GM23338 (cell line): ENCODE measurements around the gene NINL. TPM values are rescaled to one million over a fixed set of nuclear protein-coding genes. Genes with fewer than 3 reads are reported as not detected.

Source experiments
- ATAC-seq: fragments of 200-7000 bp; cut with Tn5 transposase; 3 replicates; pipeline ENCODE4 v1.9.1; 2020
- DNase-seq: peaks from one replicate; pipeline ENCODE4 v3.0.0-alpha.2; 2015; ENCODE audit warnings: low spot score
- H2AFZ ChIP-seq: fragments of 200-600 bp; sonication (generic); 2 replicates; pipeline ENCODE4 v1.8.0; 2016; ENCODE audit warnings: antibody characterized with exemption, mild to moderate bottlenecking, moderate library complexity
- H3F3A ChIP-seq: fragments of 200-600 bp; sonication (generic); replicated peaks from 2 replicates; pipeline ENCODE4 v1.8.0; 2017; ENCODE audit warnings: antibody characterized with exemption, mixed run types, low read depth
- H3K27ac ChIP-seq: fragments of 200-600 bp; sonication (generic); 2 replicates; pipeline ENCODE4 v1.6.1; 2016; ENCODE audit warnings: low read depth
- H3K27me3 ChIP-seq: fragments of 200-600 bp; sonication (generic); 2 replicates; pipeline ENCODE4 v1.8.0; 2016; ENCODE audit warnings: mild to moderate bottlenecking, mixed run types, moderate library complexity; ENCODE audit not compliant: insufficient read depth
- H3K36me3 ChIP-seq: fragments of 200-600 bp; sonication (generic); 2 replicates; pipeline ENCODE4 v1.8.0; 2016; ENCODE audit warnings: mild to moderate bottlenecking; ENCODE audit not compliant: insufficient read depth
- H3K4me1 ChIP-seq: fragments of 200-600 bp; sonication (generic); 2 replicates; pipeline ENCODE4 v1.8.0; 2016; ENCODE audit warnings: mild to moderate bottlenecking, moderate library complexity; ENCODE audit not compliant: insufficient read depth
- H3K4me2 ChIP-seq: fragments of 200-600 bp; sonication (generic); 2 replicates; pipeline ENCODE4 v1.7.1; 2017; ENCODE audit warnings: mixed run types
- H3K4me3 ChIP-seq: fragments of 200-600 bp; sonication (generic); 2 replicates; pipeline ENCODE4 v1.6.1; 2016; ENCODE audit warnings: mixed run types
- H3K79me2 ChIP-seq: fragments of 200-600 bp; sonication (generic); replicated peaks from 2 replicates; pipeline ENCODE4 v1.8.0; 2017; ENCODE audit warnings: mild to moderate bottlenecking; ENCODE audit not compliant: insufficient read depth
- H3K9me2 ChIP-seq: fragments of 200-600 bp; sonication (generic); 2 replicates; pipeline ENCODE4 v1.8.0; 2017; ENCODE audit not compliant: insufficient read depth
- H4K20me1 ChIP-seq: fragments of 200-600 bp; sonication (generic); replicated peaks from 2 replicates; pipeline ENCODE4 v1.8.0; 2017; ENCODE audit warnings: mild to moderate bottlenecking; ENCODE audit not compliant: insufficient read depth
- H3K27ac Mint-ChIP-seq: 2 replicates; pipeline ENCODE4 v1.8.0; 2020; ENCODE audit warnings: inconsistent platforms, mild to moderate bottlenecking, moderate library complexity, mixed read lengths
- H3K27me3 Mint-ChIP-seq: 3 replicates; pipeline ENCODE4 v1.8.0; 2022; ENCODE audit warnings: low read depth, mild to moderate bottlenecking, moderate library complexity, mixed read lengths, inconsistent platforms; ENCODE audit not compliant: insufficient read depth, poor library complexity
- H3K36me3 Mint-ChIP-seq: 3 replicates; pipeline ENCODE4 v1.8.0; 2021; ENCODE audit warnings: low read depth, mild to moderate bottlenecking, inconsistent platforms, moderate library complexity, mixed read lengths
- H3K4me1 Mint-ChIP-seq: 3 replicates; pipeline ENCODE4 v1.8.0; 2020; ENCODE audit warnings: mild to moderate bottlenecking, inconsistent platforms, mixed read lengths
- H3K4me3 Mint-ChIP-seq: 3 replicates; pipeline ENCODE4 v1.8.0; 2021; ENCODE audit warnings: moderate library complexity, mild to moderate bottlenecking, inconsistent platforms, mixed read lengths
- H3K9me3 Mint-ChIP-seq: 3 replicates; pipeline ENCODE4 v1.8.0; 2020; ENCODE audit warnings: moderate library complexity, mild to moderate bottlenecking, inconsistent platforms, mixed read lengths
- CTCF ChIP-seq, 2 experiments: fragments of 200-600 bp in 1 of 2; sonication (generic) in 1 of 2; conservative IDR thresholded peaks; 2 replicates each; pipeline versions ENCODE4 v1.5.1 to v1.6.1; 2016 to 2017; ENCODE audit warnings: antibody characterized with exemption in 2 of 2, low read depth in 2 of 2, mild to moderate bottlenecking in 2 of 2, moderate library complexity in 1 of 2
- ETS1 ChIP-seq: IDR thresholded peaks from 2 replicates; pipeline ENCODE4 v1.6.1; 2016; ENCODE audit warnings: antibody characterized with exemption
- EZH2phosphoT487 ChIP-seq: fragments of 200-600 bp; sonication (generic); IDR thresholded peaks from one replicate; pipeline ENCODE4 v1.8.1; 2018; ENCODE audit warnings: antibody characterized with exemption; ENCODE audit not compliant: unreplicated experiment
- JUNB ChIP-seq: IDR thresholded peaks from one replicate; pipeline ENCODE4 v1.6.1; 2016; ENCODE audit warnings: antibody characterized with exemption; ENCODE audit not compliant: unreplicated experiment
- POLR2AphosphoS5 ChIP-seq: IDR thresholded peaks from 2 replicates; pipeline ENCODE4 v1.6.1; 2016; ENCODE audit warnings: antibody characterized with exemption, low read depth
- REST ChIP-seq: IDR thresholded peaks from one replicate; pipeline ENCODE4 v1.6.1; 2018; ENCODE audit warnings: antibody characterized with exemption; ENCODE audit not compliant: unreplicated experiment
- STAT1 ChIP-seq: IDR thresholded peaks from one replicate; pipeline ENCODE4 v1.6.1; 2016; ENCODE audit warnings: antibody characterized with exemption; ENCODE audit not compliant: unreplicated experiment
- ZNF114 ChIP-seq: fragments of 250-450 bp; sonication (Bioruptor Pico); IDR thresholded peaks from 2 replicates; pipeline ENCODE4 v1.5.0; 2020; ENCODE audit warnings: mild to moderate bottlenecking, moderate library complexity
- ZNF462 ChIP-seq: fragments of 250-450 bp; sonication (Bioruptor Pico); IDR thresholded peaks from 2 replicates; pipeline ENCODE4 v1.5.0; 2020; ENCODE audit warnings: mild to moderate bottlenecking, moderate library complexity
- polyA plus RNA-seq: library from polyadenylated mRNA; unstranded; fragments of >200 nt; fragmentation: Nextera tagmentation; extraction: Ambion mirVana; gene quantifications from 2 replicates; pipeline ENCODE4 v1.2.1, GENCODE V29; 2016
- total RNA-seq: library from RNA; depleted of rRNA; stranded (reverse); fragments of >200 nt; shearing (Covaris generic); gene quantifications from 2 replicates; pipeline ENCODE4 v1.2.3, GENCODE V29; 2014

Gene NINL
- total and polyA plus RNA-seq, 2 experiments from 2014 or later, result 18.0 to 31.2 TPM

DNA sequence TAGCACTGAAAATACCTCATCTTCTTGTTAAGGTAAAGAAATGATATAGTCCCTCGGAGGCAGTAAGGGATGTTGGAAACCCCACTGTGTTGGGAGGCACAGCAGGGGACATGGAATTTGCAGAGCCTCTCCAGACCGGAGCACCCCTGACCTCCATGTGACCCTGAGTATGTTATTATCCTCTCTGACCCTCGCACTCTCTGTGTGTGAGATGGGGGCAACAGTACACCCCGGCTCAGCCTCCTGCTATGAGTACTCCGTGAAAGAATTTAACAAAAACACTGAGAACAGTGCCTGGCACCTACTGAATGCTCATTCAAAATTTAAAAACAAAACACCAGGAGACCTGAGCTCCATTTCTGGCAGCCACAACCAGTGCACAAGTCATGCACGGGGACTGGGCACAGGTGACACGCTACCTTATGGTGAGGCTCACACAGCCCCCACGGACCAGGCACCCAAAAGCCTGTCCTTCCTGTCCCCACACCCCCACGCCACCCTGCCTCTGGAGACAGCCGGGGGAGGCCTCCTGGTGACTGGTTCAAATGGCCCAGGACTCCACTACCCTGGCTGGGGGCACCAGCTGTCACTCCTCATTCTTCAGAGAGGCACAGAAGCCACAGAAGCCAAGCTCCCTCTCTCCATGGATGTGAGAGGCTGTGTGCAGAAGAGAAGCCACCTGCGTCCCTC lies 6.1 kb downstream of the NINL start:
- Histone ChIP-seq H4K20me1 (peaks cover 27% of the 10 kb centered on the region), H3K4me3 (no peak overlapping the region), H3K9me2 (no peaks in the 10 kb centered on the region), H3K79me2 (peaks cover 100% of the 10 kb centered on the region), H3K4me2 (no peak overlapping the region), H3K27ac (no peak overlapping the region), H3K27me3 (no peaks in the 10 kb centered on the region), H3K4me1 (peaks cover 9% of the 10 kb centered on the region), H3F3A (no peaks in the 10 kb centered on the region), H3K36me3 (peaks cover 6% of the 10 kb centered on the region), H2AFZ (no peak overlapping the region)
- ATAC-seq (peak; percentile 83), DNase-seq (peak; percentile 42)
- Mint-ChIP-seq H3K9me3 (no peaks in the 10 kb centered on the region; the same call in 2 of the 3 replicates), H3K27me3 (peaks cover 2% of the 10 kb centered on the region), H3K36me3 (peaks cover 62% of the 10 kb centered on the region), H3K4me3 (no peak overlapping the region), H3K4me1 (peaks cover 31% of the 10 kb centered on the region), H3K27ac (no peak overlapping the region)
- TF ChIP-seq EZH2phosphoT487 (no peak), ZNF114 (CRISPR knock-in tag) (no peak), STAT1 (no peak), ZNF462 (CRISPR knock-in tag) (no peak), JUNB (no peak), POLR2AphosphoS5 (no peak), REST (no peak), ETS1 (no peak), CTCF (conservative IDR thresholded peaks at IDR 0.05; ENCODE audit: low read depth in 2 of 2) (no peak)
